Neutrophil (primary cell): ENCODE results near the gene C19orf25.

Experiments used
- H3K27ac ChIP-seq: fragments of 200-600 bp; sonication (generic); 2 replicates; pipeline ENCODE4 v1.5.1; 2016; ENCODE audit warnings: mild to moderate bottlenecking, moderate library complexity
- H3K27me3 ChIP-seq: fragments of 200-600 bp; sonication (generic); 2 replicates; pipeline ENCODE4 v1.6.0; 2016; ENCODE audit warnings: mild to moderate bottlenecking
- H3K36me3 ChIP-seq: fragments of 200-600 bp; sonication (generic); 2 replicates; pipeline ENCODE4 v1.5.1; 2017
- H3K4me1 ChIP-seq, 2 experiments: fragments of 200-600 bp in 1 of 2; sonication (generic) in 1 of 2; 1 replicate in 1 of 2; 2 replicates in 1 of 2; pipeline versions ENCODE4 v1.5.1 to v1.6.1; 2013 to 2016; ENCODE audit warnings: low read depth in 1 of 2, low read length in 1 of 2, mild to moderate bottlenecking in 1 of 2, moderate library complexity in 1 of 2; ENCODE audit not compliant: control insufficient read depth in 1 of 2, insufficient read depth in 1 of 2
- H3K4me3 ChIP-seq, 2 experiments: fragments of 200-600 bp in 1 of 2; sonication (generic) in 1 of 2; 1 replicate in 1 of 2; 2 replicates in 1 of 2; pipeline ENCODE4 v1.5.1; 2013 to 2016; ENCODE audit warnings: low read depth in 1 of 2, low read length in 1 of 2, mild to moderate bottlenecking in 1 of 2, moderate library complexity in 1 of 2
- H3K9me3 ChIP-seq: fragments of 200-600 bp; sonication (generic); 2 replicates; pipeline ENCODE4 v1.5.1; 2016
- TF ChIP-seq, protein P1 (sequence below): fragments of 200-600 bp; sonication (generic); IDR thresholded peaks from 2 replicates; pipeline ENCODE4 v1.5.1; 2016; ENCODE audit warnings: antibody characterized with exemption

C19orf25 gene

GRCh38 chr19:1505991-1506881 is 27.2 kb upstream of the C19orf25 start:
- H3K4me1 ChIP-seq = peaks cover 4 to 10% of the 10 kb centered on the region in 2 experiments
- no peak overlapping the region for H3K4me3 ChIP-seq
- H3K36me3 ChIP-seq = no peaks in the 10 kb centered on the region
- peaks cover 4% of the 10 kb centered on the region for H3K9me3 ChIP-seq
- H3K27me3 ChIP-seq = peaks cover 98% of the 10 kb centered on the region
- H3K27ac ChIP-seq = no peak overlapping the region
- TF ChIP-seq, protein P1, sequence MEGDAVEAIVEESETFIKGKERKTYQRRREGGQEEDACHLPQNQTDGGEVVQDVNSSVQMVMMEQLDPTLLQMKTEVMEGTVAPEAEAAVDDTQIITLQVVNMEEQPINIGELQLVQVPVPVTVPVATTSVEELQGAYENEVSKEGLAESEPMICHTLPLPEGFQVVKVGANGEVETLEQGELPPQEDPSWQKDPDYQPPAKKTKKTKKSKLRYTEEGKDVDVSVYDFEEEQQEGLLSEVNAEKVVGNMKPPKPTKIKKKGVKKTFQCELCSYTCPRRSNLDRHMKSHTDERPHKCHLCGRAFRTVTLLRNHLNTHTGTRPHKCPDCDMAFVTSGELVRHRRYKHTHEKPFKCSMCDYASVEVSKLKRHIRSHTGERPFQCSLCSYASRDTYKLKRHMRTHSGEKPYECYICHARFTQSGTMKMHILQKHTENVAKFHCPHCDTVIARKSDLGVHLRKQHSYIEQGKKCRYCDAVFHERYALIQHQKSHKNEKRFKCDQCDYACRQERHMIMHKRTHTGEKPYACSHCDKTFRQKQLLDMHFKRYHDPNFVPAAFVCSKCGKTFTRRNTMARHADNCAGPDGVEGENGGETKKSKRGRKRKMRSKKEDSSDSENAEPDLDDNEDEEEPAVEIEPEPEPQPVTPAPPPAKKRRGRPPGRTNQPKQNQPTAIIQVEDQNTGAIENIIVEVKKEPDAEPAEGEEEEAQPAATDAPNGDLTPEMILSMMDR = no peak

GRCh38 chr19:1505012-1505411 is 26.0 kb upstream of the C19orf25 start:
- no peaks in the 10 kb centered on the region for H3K36me3 ChIP-seq
- TF ChIP-seq, protein P1 = no peak
- H3K27ac ChIP-seq = no peak overlapping the region
- peaks cover 90% of the 10 kb centered on the region for H3K27me3 ChIP-seq
- peaks cover 4% of the 10 kb centered on the region for H3K9me3 ChIP-seq
- H3K4me1 ChIP-seq = peaks cover 4 to 10% of the 10 kb centered on the region in 2 experiments
- no peak overlapping the region for H3K4me3 ChIP-seq

GRCh38 chr19:1503925-1504773 is 25.1 kb upstream of the C19orf25 start:
- no peak overlapping the region for H3K27ac ChIP-seq
- no peaks in the 10 kb centered on the region for H3K36me3 ChIP-seq
- H3K27me3 ChIP-seq = peaks cover 81% of the 10 kb centered on the region
- H3K4me3 ChIP-seq = no peak overlapping the region
- H3K9me3 ChIP-seq = peaks cover 4% of the 10 kb centered on the region
- peaks cover 4 to 10% of the 10 kb centered on the region in 2 experiments for H3K4me1 ChIP-seq
- TF ChIP-seq, protein P1 = no peak

- no peak overlapping the region for H3K4me3 ChIP-seq
- no peak overlapping the region for H3K27ac ChIP-seq
- H3K36me3 ChIP-seq = no peaks in the 10 kb centered on the region
- H3K4me1 ChIP-seq = peaks cover 4 to 10% of the 10 kb centered on the region in 2 experiments
- H3K27me3 ChIP-seq = peaks cover 73% of the 10 kb centered on the region
- TF ChIP-seq, protein P1 = no peak
- peaks cover 4% of the 10 kb centered on the region for H3K9me3 ChIP-seq
Measured at GRCh38 chr19:1503089-1503924, 24.3 kb upstream of the C19orf25 start.
